HG02938 (cell line): ENCODE results near the gene PPP1R14C.
"Not testable (repeated sequence)": the region's sequence is repeated elsewhere in the genome, so short reads cannot be mapped to it uniquely, and the experiment has no call there.

Experiments used
- ATAC-seq: cut with Tn5 transposase; IDR thresholded peaks from one replicate; pipeline ENCODE4 v1.9.1; 2021; ENCODE audit warnings: mild to moderate bottlenecking, moderate library complexity; ENCODE audit not compliant: unreplicated experiment

The PPP1R14C gene

GRCh38 chr6:150212778-150213177, 69.9 kb downstream of the PPP1R14C start:
- ATAC-seq: no peak

DNA sequence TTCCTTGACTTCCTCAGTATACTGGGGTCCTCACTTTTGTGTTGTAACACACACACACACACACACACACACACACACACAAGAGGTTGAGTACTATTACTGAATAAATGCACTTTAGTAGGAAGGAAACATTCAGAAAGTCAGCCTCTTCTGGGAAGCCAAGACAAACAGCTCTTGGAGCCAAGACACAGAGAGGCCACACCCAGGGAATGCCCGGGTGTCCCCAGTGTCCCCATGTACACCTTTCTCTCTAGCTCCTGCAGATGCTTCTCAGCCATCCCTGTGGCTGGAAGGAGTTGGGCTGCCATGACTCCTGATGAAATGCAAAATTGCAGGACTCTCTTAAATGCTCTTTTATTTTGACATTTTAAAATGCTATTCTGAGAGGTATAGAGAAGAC, 70.5 kb downstream of the PPP1R14C start:
- ATAC-seq: no peak

- ATAC-seq: no peak
Measured at GRCh38 chr6:150214310-150214709, 71.5 kb downstream of the PPP1R14C start.

GRCh38 chr6:150220634-150221551, 78.0 kb downstream of the PPP1R14C start:
- ATAC-seq: no peak

GRCh38 chr6:150224820-150225219, 82.0 kb downstream of the PPP1R14C start:
- no peak for ATAC-seq

GRCh38 chr6:150227281-150227680, 84.4 kb downstream of the PPP1R14C start:
- ATAC-seq: no peak

DNA sequence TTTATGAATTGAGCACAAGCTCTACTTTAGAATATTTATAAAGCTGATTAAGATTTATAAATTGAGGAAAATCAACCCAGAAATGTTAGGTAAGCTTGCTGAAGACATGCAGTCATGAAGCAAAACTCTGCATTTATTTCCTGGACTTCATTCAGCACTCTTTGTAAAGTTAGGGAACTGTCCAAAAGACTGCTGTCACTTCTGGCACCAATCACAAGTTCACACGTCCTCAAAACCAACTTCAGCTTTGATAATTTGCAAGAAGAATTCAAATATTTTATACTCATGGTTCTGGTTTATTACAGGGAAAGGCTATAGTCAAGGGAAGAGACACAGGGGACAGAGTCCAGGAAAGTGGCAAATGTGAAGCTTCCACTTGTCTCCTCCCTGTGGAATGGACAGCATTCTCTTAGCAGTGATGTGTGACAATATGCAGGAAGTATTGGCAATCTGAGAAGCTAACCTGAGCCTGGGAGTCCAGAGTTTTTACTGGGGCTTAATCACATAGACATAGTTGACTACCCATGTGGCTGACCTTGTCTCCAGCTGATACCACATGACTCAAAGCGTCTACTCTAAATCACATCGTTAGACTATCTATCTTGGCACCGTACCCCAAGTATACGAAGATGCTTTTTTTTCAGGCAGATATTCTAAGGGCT, 85.4 kb downstream of the PPP1R14C start:
- ATAC-seq: no peak

DNA sequence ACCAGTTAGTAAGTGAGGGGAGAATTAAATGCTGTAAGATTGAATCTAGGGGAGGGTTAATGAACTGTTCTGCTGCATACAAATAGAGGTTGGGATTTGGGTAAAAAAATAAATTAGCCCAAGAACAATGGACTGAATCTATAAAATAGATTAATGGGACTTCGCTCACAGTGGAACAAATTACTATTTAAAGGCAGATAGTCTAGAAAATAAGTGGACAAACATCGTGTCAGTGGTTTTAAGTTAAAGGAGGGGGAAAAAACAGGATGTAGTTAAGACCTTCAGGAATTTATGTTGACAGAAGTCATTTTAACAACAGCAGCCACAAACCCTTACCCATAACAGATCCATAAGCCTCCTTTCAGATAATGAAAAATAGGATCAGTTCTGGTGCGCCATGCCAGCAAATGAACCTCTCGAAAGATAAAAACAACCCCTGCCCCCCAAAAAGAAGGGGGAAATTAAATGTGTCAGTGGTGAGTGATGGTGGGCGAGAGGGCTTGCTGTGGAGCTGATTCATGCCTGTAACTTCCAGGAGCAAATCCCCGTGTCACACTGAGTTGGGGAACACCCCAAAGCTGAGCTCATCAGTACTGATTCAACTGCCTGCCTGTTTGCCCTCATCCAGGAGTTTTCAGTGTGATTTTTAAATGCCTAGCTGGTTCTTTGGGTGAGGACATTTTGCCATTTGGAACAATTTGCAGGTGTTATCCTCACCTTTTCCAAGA, 86.8 kb downstream of the PPP1R14C start:
- ATAC-seq: no peak

DNA sequence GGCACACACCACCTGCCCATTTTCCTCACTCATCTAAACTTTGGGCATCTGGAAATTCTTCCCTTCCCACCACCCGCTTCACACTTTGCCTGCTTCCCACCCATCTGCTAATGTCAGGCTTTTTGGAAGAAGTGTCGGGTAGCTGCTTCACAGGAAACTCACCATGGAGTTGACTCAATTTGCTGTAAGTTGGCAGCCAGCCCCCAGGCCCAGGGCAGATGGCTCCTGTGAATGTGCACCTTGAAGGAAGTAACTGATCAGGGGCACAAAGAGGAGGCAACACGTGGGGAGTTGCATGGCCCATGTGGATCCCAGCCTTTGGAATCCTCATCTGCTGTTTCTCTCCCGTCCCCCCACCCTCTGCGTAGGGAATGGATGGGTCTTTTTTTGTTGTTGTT, 87.3 kb downstream of the PPP1R14C start:
- ATAC-seq: no peak

- no peak for ATAC-seq
Measured at GRCh38 chr6:150230832-150231524, 88.1 kb downstream of the PPP1R14C start.

DNA sequence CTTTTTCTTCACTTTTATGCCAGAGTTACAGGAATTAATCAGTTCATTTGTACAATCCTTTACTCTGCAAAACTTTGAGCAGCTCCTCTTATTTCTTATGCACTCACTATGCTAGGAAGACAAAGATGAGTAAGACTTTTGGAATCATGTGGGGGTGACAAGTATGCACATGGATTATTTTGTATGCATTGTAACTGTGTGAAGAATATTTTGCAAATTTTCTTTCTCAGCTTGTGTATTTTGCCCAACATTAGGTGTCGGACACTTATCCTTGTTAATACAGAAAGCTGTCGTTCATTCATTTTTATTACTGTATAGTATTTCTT, 88.6 kb downstream of the PPP1R14C start:
- no peak for ATAC-seq

GRCh38 chr6:150233843-150234269, 91.0 kb downstream of the PPP1R14C start:
- no peak for ATAC-seq

DNA sequence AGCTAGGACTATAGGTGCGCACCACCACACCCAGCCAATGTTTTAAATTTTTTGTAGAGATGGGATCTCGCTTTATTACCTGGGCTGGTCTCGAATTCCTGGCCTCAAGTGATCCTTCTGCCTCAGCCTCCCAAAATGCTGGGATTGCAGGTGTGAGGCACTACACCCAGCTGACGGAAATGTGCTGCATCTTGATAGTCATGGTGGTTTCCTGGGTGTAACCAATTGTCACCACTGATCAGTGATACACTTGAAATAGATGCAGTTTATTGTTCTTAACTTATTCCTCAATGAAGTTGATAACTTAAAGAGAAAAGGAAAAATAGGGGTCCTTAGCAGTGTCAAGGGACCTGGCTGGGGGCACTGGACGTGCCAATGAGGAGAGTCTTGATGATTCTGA, 92.4 kb downstream of the PPP1R14C start:
- no peak for ATAC-seq

DNA sequence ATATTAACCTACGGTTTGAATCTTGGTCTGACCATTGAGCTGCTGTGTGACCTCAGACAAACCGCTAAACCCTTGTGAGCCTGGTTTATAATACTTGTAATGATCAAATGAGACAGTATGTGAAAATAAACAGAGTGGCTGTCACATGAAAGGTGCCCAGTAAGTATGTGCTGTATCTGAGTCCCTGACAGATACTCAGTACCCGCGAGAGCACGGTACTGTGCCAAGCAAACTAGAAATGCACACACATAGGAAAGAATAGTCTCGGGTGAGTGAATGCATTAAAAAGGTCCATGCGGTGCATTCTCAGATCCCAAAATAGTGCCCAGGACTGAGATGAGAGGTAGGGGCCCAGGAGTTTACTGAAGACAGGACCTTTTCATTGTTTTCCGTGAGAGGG, 93.3 kb downstream of the PPP1R14C start:
- ATAC-seq: no peak

- ATAC-seq: no peak
Measured at GRCh38 chr6:150236544-150236943, 93.7 kb downstream of the PPP1R14C start.

DNA sequence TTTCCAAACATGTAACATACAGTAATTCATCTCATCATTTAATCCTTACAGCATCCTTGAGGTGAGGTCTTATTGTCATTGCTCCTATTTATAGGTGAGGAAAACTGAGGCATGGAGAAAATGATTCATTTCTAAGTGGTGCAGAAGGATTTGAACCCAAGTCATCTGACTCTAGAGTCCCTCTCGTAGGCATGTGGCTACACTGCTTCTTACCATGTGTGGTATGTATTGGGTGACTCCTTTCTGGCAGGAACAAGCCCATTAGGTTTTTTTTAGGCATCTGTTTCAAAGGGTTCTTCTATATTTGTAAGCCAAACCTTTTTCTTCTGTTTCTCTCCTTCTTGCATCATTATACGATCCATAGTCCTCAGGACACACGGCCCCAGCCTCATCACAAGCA, 94.8 kb downstream of the PPP1R14C start:
- ATAC-seq: no peak

- no peak for ATAC-seq
Measured at GRCh38 chr6:150238336-150238741, 95.5 kb downstream of the PPP1R14C start.

DNA sequence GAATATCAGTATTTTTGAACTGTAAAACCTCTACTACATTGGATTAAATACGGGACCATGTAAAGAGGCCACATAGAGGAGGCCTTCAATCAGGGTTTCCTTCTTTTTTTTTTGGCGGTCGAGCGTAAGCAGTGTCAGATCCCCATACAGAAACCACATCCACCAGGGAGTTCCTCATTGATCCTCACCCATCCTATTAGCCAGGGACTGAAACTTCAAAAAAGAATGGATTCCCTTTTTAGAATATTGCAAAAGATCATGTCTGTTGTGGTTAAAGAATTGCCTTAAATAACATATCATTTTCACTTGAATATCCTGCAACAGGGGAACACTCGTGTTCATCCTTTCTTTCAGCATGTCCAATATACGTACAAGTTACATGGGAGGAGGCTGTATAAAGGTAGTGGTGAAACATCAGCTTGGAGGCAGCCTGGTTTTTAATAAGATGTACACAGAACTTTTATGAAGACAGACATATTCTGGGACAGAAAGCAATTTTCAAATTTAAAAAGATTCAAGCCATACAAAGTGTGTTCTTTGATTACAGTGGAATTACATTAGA, 96.1 kb downstream of the PPP1R14C start:
- ATAC-seq: no peak

DNA sequence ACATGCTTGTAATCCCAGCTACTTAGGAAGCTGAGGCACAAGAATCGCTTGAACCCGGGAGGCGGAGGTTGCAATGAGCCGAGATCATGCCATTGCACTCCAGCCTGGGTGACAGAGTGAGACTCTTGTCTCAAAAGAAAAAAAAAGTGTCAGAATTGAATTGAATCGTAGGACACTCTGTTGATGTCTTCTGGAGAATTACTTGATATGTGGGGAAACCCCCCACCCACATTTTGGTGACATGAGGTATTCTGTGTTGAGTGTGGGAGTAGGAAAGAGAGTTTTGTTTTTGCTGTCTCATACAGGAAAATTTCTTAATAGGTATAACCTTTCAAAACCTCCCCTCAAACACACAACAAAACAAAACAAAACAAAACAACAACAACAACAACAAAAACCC, 98.9 kb downstream of the PPP1R14C start:
- ATAC-seq: not testable (repeated sequence)

DNA sequence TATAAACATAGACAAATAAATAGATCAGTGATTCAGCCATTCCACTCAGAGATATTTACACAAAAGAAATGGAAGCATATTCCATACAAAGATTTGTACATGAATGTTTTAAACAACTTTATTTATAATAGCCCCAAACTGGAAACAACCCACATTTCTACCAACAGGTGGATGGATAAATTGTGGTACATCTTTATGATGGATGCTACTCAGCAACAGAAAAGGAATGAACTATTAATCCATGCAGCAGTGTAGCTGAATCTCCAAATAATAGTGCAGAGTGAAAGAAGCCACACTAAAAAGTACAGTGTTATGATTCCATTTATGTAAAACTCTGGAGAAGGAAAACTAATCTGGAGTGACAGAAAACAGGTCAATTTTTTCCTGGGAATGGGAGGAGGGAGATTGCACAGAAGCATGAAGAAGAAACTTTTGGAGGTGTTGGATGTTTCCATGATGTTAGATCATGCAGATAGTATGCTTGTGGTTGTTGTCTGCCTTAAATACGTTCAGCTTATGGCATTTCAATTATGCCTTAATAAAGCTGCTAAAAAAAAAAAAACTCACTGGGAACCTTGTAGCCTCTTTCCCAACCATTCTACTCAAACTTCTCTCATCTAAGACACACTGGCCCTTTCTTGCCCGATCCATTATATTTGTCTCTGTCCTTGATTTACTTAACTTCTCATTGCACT, 100.9 kb downstream of the PPP1R14C start:
- ATAC-seq: no peak
